Panc1 (cell line): ENCODE data around the gene ARL9. TPM values are rescaled to one million over a fixed set of nuclear protein-coding genes. Genes with fewer than 3 reads are reported as not detected.
A peak's percentile ranks its signal among the peaks of the same experiment; 100 is the strongest.

Experiments
- ATAC-seq: fragments of 200-7000 bp; cut with Tn5 transposase; 2 replicates; pipeline ENCODE4 v1.9.1; 2020; ENCODE audit warnings: mild to moderate bottlenecking, moderate library complexity
- BruUV-seq: library from RNA; stranded (reverse); fragments of 400-500 nt; replicated peaks from 2 replicates; lab custom pipeline; 2021; lab: Mats Ljungman, UMichigan
- CTCF ChIA-PET: fragments of 300-600 bp; sonication (Branson Sonifier 250); formaldehyde crosslinking; loops from one replicate; lab custom pipeline; 2022; ENCODE audit warnings: antibody characterized with exemption; lab: Charles Lee
- POLR2A ChIA-PET: fragments of 300-600 bp; sonication (Branson Sonifier 250); formaldehyde crosslinking; loops from one replicate; lab custom pipeline; 2022; ENCODE audit warnings: antibody characterized with exemption; lab: Charles Lee
- DNase-seq: peaks from one replicate; pipeline ENCODE4 v3.0.0-alpha.2; 2010; ENCODE audit warnings: low read depth, low spot score
- H3K27ac ChIP-seq: 2 replicates; pipeline ENCODE4 v1.5.1; 2011; ENCODE audit warnings: mild to moderate bottlenecking, low read length, inconsistent platforms
- H3K27me3 ChIP-seq: fragments of 200-500 bp; sonication (Bioruptor generic); 2 replicates; pipeline ENCODE4 v1.6.0; 2014; ENCODE audit warnings: low read length, inconsistent platforms; ENCODE audit not compliant: control insufficient read depth, insufficient read depth
- H3K36me3 ChIP-seq: fragments of 200-500 bp; sonication (Bioruptor generic); 2 replicates; pipeline ENCODE4 v1.5.1; 2014; ENCODE audit warnings: inconsistent platforms, mild to moderate bottlenecking, low read length, moderate library complexity; ENCODE audit not compliant: control insufficient read depth, insufficient read depth
- H3K4me1 ChIP-seq: 2 replicates; pipeline ENCODE4 v1.5.1; 2011; ENCODE audit warnings: inconsistent platforms, mild to moderate bottlenecking, low read length, moderate library complexity; ENCODE audit not compliant: control insufficient read depth, insufficient read depth
- H3K4me3 ChIP-seq, 2 experiments: 2 replicates each; pipeline ENCODE4 v1.5.1; 2011 to 2012; ENCODE audit warnings: low read depth in 2 of 2, low read length in 2 of 2, mild to moderate bottlenecking in 2 of 2, inconsistent platforms in 1 of 2, moderate library complexity in 1 of 2
- H3K9me3 ChIP-seq: fragments of 200-500 bp; sonication (Bioruptor generic); 2 replicates; pipeline ENCODE4 v1.5.1; 2014; ENCODE audit warnings: low read depth, mild to moderate bottlenecking, inconsistent platforms, low read length, moderate library complexity; ENCODE audit not compliant: control insufficient read depth, insufficient read depth
- CTCF ChIP-seq: fragments of 450-650 bp; IDR thresholded peaks from 2 replicates; pipeline ENCODE4 v1.5.1; 2017; ENCODE audit warnings: mild to moderate bottlenecking
- POLR2AphosphoS5 ChIP-seq: IDR thresholded peaks from 2 replicates; pipeline ENCODE4 v1.6.1; 2012; ENCODE audit warnings: mild to moderate bottlenecking, low read depth, low read length, moderate library complexity
- REST ChIP-seq, 2 experiments: IDR thresholded peaks; 2 replicates each; pipeline ENCODE4 v1.6.1; 2011 to 2012; ENCODE audit warnings: low read depth in 2 of 2, control low read depth in 1 of 2, low read length in 1 of 2, mild to moderate bottlenecking in 1 of 2, moderate library complexity in 1 of 2; ENCODE audit not compliant: insufficient read depth in 1 of 2
- SIN3A ChIP-seq: IDR thresholded peaks from 2 replicates; pipeline ENCODE4 v1.6.1; 2012; ENCODE audit warnings: low read depth, mild to moderate bottlenecking, low read length, moderate library complexity, borderline replicate concordance; ENCODE audit not compliant: insufficient read depth
- TCF7L2 ChIP-seq: IDR thresholded peaks from 2 replicates; pipeline ENCODE4 v1.6.1; 2011; ENCODE audit warnings: mild to moderate bottlenecking, low read depth, low read length, inconsistent platforms
- in situ Hi-C: cut with HindIII; loops from 2 replicates; pipeline ENCODE4 v1.10.0; 2016; ENCODE audit warnings: low sequenced_read_pairs, low pct_unique_long_range_greater_than_20kb
- intact Hi-C: fragments of 100-400 bp; cut with micrococcal nuclease; formaldehyde crosslinking; loops from one replicate; pipeline ENCODE4 v1.10.0; 2022; ENCODE audit not compliant: unreplicated experiment
- total RNA-seq: library from RNA; stranded (reverse); gene quantifications from one replicate; pipeline ENCODE4 v1.2.1, GENCODE V29; 2021; ENCODE audit not compliant: unreplicated experiment

The ARL9 gene
- total RNA-seq, 1 experiment from 2014 or later: 0.41 TPM

GRCh38 chr4:56544573-56545131, 39.1 kb downstream of the ARL9 start:
- Histone ChIP-seq H3K27ac (no peak overlapping the region), H3K27me3 (no peaks in the 10 kb centered on the region; the same call in 1 of the 2 replicates), H3K9me3 (no peaks in the 10 kb centered on the region), H3K4me1 (no peaks in the 10 kb centered on the region; the same call in 1 of the 2 replicates), H3K36me3 (no peaks in the 10 kb centered on the region), H3K4me3 (peak overlapping the region; percentile 35 to 55)
- BruUV-seq: no TSS peak
- in situ Hi-C loops: no loop called here
- DNase-seq: peak; percentile 52
- no peak for TF ChIP-seq REST (IDR thresholded peaks at IDR 0.05; ENCODE audit: insufficient read depth in 1 of 2, low read depth in 2 of 2, low read length in 1 of 2)
- peak; percentile 98 for TF ChIP-seq CTCF
- intact Hi-C loops: no loop called here
- CTCF ChIA-PET: interaction anchor here (0.5 kb wide), 1 partner anchor 184 kb away, joined by 3 read pairs; no protein-coding TSS in a partner anchor
- ATAC-seq: peak; percentile 100
- POLR2A ChIA-PET: no interaction called here

- Histone ChIP-seq H3K4me3 (no peak overlapping the region), H3K36me3 (no peaks in the 10 kb centered on the region), H3K9me3 (no peaks in the 10 kb centered on the region), H3K27me3 (no peaks in the 10 kb centered on the region; the same call in 1 of the 2 replicates), H3K27ac (no peak overlapping the region), H3K4me1 (no peaks in the 10 kb centered on the region)
- DNase-seq (no peak), ATAC-seq (no peak)
- no TSS peak for BruUV-seq
- POLR2A ChIA-PET: no interaction called here
- TF ChIP-seq REST (IDR thresholded peaks at IDR 0.05; ENCODE audit: insufficient read depth in 1 of 2, low read depth in 2 of 2, low read length in 1 of 2) (no peak), TCF7L2 (no peak), CTCF (no peak), SIN3A (no peak), POLR2AphosphoS5 (no peak)
- in situ Hi-C loops: no loop called here
- CTCF ChIA-PET: no interaction called here
- intact Hi-C loops: no loop called here
These were observed 45.1 kb downstream of the ARL9 start for GRCh38 chr4:56550642-56551041.
